GM19099 (cell line): ENCODE data around the gene CNOT1.

Experiments
- POLR2A ChIP-seq: IDR thresholded peaks from 3 replicates; pipeline ENCODE4 v1.6.1; 2011; ENCODE audit warnings: low read depth; ENCODE audit not compliant: insufficient read length; ENCODE audit errors: extremely low read depth

The CNOT1 gene

GRCh38 chr16:58556678-58557077 lies 72.9 kb downstream of the CNOT1 start:
- no peak for TF ChIP-seq POLR2A

- no peak for TF ChIP-seq POLR2A
These were observed 78.1 kb downstream of the CNOT1 start for GRCh38 chr16:58551496-58551895.

GRCh38 chr16:58548378-58548777 lies 81.2 kb downstream of the CNOT1 start:
- TF ChIP-seq POLR2A: no peak

- no peak for TF ChIP-seq POLR2A
These were observed 85.9 kb downstream of the CNOT1 start for GRCh38 chr16:58543685-58544084.

GRCh38 chr16:58542291-58542690 lies 87.3 kb downstream of the CNOT1 start:
- no peak for TF ChIP-seq POLR2A

GRCh38 chr16:58541711-58542110 lies 87.9 kb downstream of the CNOT1 start:
- TF ChIP-seq POLR2A: no peak

GRCh38 chr16:58537124-58537906 lies 92.3 kb downstream of the CNOT1 start:
- TF ChIP-seq POLR2A: no peak

GRCh38 chr16:58536278-58536677 lies 93.3 kb downstream of the CNOT1 start:
- no peak for TF ChIP-seq POLR2A

GRCh38 chr16:58535100-58535499 lies 94.5 kb downstream of the CNOT1 start:
- no peak for TF ChIP-seq POLR2A

GRCh38 chr16:58533751-58534470 lies 95.7 kb downstream of the CNOT1 start:
- TF ChIP-seq POLR2A: no peak

- TF ChIP-seq POLR2A: no peak
These were observed 97.2 kb downstream of the CNOT1 start for GRCh38 chr16:58532414-58532813.

GRCh38 chr16:58530179-58530578 lies 99.4 kb downstream of the CNOT1 start:
- TF ChIP-seq POLR2A: no peak

- TF ChIP-seq POLR2A: no peak
These were observed 109.9 kb downstream of the CNOT1 start for GRCh38 chr16:58519707-58520106.

GRCh38 chr16:58518980-58519368 lies 110.7 kb downstream of the CNOT1 start:
- TF ChIP-seq POLR2A: no peak

GRCh38 chr16:58518083-58518979 lies 111.3 kb downstream of the CNOT1 start:
- no peak for TF ChIP-seq POLR2A
